ENCODE data around the gene RSRC2.

RSRC2 gene

DNA sequence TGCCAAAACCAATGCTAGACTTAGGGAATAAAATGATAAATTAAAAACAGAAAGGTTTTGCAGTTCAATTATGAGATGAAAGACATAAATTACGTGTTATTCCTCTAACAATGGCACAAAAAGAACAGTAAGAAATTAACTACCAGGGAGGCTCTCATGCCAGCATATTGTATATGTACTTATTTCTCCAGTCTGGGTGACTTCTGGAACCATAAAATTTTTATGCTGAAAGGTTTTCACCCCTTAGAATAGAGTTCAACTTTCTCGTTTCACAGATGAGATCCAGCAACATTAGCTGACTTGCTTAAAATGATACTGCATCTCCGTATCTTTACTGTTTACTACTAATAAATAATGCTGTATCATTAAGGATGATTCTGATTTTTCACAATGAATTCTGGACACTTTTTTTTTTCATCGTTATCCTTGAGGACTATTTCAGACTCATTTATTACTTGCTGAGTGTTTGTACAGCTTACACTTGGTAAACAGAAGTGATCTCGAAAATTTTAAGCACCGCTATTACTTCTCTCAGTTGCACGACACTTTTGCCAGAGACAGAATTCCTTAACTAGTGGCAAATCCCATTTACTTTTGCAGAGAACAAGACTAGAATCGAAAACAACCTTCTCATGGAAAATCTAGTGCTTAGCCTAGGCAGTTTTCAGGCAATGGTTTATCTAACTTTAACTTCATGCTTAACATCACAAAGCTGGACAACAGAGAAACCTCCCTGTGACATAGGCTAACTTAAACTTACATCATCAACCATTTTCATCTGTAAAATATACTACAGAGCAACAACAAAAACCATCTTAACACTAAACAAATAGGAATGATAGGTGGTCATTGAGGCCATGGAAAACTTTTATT is 2.7 kb downstream of the RSRC2 start:
- TF ChIP-seq CSRNP3 (CRISPR knock-in tag; IDR thresholded peaks at IDR 0.05): no peak
- no peak for TF ChIP-seq SNAI2 (CRISPR knock-in tag; IDR thresholded peaks at IDR 0.05)
- no peak for TF ChIP-seq BACH2 (CRISPR knock-in tag; IDR thresholded peaks at IDR 0.05; ENCODE audit: borderline replicate concordance)
- TF ChIP-seq RARB (CRISPR knock-in tag; IDR thresholded peaks at IDR 0.05): no peak
- no peak for TF ChIP-seq ZC3H10 (CRISPR knock-in tag; IDR thresholded peaks at IDR 0.05)
- TF ChIP-seq, protein P1, sequence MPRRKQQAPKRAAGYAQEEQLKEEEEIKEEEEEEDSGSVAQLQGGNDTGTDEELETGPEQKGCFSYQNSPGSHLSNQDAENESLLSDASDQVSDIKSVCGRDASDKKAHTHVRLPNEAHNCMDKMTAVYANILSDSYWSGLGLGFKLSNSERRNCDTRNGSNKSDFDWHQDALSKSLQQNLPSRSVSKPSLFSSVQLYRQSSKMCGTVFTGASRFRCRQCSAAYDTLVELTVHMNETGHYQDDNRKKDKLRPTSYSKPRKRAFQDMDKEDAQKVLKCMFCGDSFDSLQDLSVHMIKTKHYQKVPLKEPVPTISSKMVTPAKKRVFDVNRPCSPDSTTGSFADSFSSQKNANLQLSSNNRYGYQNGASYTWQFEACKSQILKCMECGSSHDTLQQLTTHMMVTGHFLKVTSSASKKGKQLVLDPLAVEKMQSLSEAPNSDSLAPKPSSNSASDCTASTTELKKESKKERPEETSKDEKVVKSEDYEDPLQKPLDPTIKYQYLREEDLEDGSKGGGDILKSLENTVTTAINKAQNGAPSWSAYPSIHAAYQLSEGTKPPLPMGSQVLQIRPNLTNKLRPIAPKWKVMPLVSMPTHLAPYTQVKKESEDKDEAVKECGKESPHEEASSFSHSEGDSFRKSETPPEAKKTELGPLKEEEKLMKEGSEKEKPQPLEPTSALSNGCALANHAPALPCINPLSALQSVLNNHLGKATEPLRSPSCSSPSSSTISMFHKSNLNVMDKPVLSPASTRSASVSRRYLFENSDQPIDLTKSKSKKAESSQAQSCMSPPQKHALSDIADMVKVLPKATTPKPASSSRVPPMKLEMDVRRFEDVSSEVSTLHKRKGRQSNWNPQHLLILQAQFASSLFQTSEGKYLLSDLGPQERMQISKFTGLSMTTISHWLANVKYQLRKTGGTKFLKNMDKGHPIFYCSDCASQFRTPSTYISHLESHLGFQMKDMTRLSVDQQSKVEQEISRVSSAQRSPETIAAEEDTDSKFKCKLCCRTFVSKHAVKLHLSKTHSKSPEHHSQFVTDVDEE (CRISPR knock-in tag; IDR thresholded peaks at IDR 0.05): no peak
- no peak for TF ChIP-seq ZFP30 (CRISPR knock-in tag; IDR thresholded peaks at IDR 0.05)
- TF ChIP-seq GLIS3 (CRISPR knock-in tag; IDR thresholded peaks at IDR 0.05): no peak
- TF ChIP-seq CSDC2 (CRISPR knock-in tag; IDR thresholded peaks at IDR 0.05): no peak
- TF ChIP-seq ISL1 (CRISPR knock-in tag; IDR thresholded peaks at IDR 0.05): no peak
- no peak for TF ChIP-seq ARNTL (CRISPR knock-in tag; IDR thresholded peaks at IDR 0.05; ENCODE audit: borderline replicate concordance, low read depth)
- no peak for TF ChIP-seq ZNF8 (CRISPR knock-in tag; IDR thresholded peaks at IDR 0.05)
- TF ChIP-seq, protein P2, sequence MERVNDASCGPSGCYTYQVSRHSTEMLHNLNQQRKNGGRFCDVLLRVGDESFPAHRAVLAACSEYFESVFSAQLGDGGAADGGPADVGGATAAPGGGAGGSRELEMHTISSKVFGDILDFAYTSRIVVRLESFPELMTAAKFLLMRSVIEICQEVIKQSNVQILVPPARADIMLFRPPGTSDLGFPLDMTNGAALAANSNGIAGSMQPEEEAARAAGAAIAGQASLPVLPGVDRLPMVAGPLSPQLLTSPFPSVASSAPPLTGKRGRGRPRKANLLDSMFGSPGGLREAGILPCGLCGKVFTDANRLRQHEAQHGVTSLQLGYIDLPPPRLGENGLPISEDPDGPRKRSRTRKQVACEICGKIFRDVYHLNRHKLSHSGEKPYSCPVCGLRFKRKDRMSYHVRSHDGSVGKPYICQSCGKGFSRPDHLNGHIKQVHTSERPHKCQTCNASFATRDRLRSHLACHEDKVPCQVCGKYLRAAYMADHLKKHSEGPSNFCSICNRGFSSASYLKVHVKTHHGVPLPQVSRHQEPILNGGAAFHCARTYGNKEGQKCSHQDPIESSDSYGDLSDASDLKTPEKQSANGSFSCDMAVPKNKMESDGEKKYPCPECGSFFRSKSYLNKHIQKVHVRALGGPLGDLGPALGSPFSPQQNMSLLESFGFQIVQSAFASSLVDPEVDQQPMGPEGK (CRISPR knock-in tag; IDR thresholded peaks at IDR 0.05; ENCODE audit: borderline replicate concordance): no peak
- TF ChIP-seq ZNF70 (CRISPR knock-in tag; IDR thresholded peaks at IDR 0.05): no peak
- no peak for TF ChIP-seq TOX (CRISPR knock-in tag; IDR thresholded peaks at IDR 0.05; ENCODE audit: borderline replicate concordance)
- TF ChIP-seq ZNF565 (CRISPR knock-in tag; conservative IDR thresholded peaks at IDR 0.05; ENCODE audit: low read depth): no peak
- no peak for TF ChIP-seq TCF4 (CRISPR knock-in tag; IDR thresholded peaks at IDR 0.05; ENCODE audit: borderline replicate concordance)
- no peak for TF ChIP-seq ESRRG (CRISPR knock-in tag; IDR thresholded peaks at IDR 0.05)
- TF ChIP-seq, protein P3, sequence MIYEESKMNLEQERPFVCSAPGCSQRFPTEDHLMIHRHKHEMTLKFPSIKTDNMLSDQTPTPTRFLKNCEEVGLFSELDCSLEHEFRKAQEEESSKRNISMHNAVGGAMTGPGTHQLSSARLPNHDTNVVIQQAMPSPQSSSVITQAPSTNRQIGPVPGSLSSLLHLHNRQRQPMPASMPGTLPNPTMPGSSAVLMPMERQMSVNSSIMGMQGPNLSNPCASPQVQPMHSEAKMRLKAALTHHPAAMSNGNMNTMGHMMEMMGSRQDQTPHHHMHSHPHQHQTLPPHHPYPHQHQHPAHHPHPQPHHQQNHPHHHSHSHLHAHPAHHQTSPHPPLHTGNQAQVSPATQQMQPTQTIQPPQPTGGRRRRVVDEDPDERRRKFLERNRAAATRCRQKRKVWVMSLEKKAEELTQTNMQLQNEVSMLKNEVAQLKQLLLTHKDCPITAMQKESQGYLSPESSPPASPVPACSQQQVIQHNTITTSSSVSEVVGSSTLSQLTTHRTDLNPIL (CRISPR knock-in tag; IDR thresholded peaks at IDR 0.05; ENCODE audit: low read depth): no peak
- no peak for TF ChIP-seq ZFP3 (CRISPR knock-in tag; IDR thresholded peaks at IDR 0.05)
- ATAC-seq: no peak

DNA sequence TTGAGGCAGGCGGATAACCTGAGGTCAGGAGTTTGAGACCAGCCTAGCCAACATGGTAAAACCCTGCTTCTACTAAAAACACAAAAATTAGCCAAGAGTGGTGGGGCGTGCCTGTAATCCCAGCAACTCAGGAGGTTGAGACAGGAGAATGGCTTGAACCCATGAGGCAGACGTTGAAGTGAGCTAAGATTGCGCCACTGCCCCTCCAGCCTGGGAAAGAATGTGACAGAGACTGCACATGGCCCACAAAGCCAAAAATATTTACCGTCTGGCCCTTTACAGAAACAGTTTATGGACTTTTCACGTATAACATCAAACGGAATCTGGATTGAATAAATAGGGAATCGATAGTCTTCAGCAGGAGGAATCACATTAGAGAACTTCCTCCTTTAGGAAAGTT is 3.5 kb downstream of the RSRC2 start:
- no peak for TF ChIP-seq SNAI2 (CRISPR knock-in tag; IDR thresholded peaks at IDR 0.05)
- no peak for TF ChIP-seq ZFP3 (CRISPR knock-in tag; IDR thresholded peaks at IDR 0.05)
- no peak for TF ChIP-seq ZFP30 (CRISPR knock-in tag; IDR thresholded peaks at IDR 0.05)
- TF ChIP-seq ZC3H10 (CRISPR knock-in tag; IDR thresholded peaks at IDR 0.05): no peak
- no peak for TF ChIP-seq ISL1 (CRISPR knock-in tag; IDR thresholded peaks at IDR 0.05)
- TF ChIP-seq TCF4 (CRISPR knock-in tag; IDR thresholded peaks at IDR 0.05; ENCODE audit: borderline replicate concordance): no peak
- TF ChIP-seq, protein P2 (CRISPR knock-in tag; IDR thresholded peaks at IDR 0.05; ENCODE audit: borderline replicate concordance): no peak
- TF ChIP-seq RARB (CRISPR knock-in tag; IDR thresholded peaks at IDR 0.05): no peak
- TF ChIP-seq, protein P3 (CRISPR knock-in tag; IDR thresholded peaks at IDR 0.05; ENCODE audit: low read depth): no peak
- no peak for TF ChIP-seq PPARA (CRISPR knock-in tag; IDR thresholded peaks at IDR 0.05; ENCODE audit: borderline replicate concordance)
- no peak for TF ChIP-seq ZNF8 (CRISPR knock-in tag; IDR thresholded peaks at IDR 0.05)
- TF ChIP-seq BACH2 (CRISPR knock-in tag; IDR thresholded peaks at IDR 0.05; ENCODE audit: borderline replicate concordance): no peak
- no peak for TF ChIP-seq POU6F1 (CRISPR knock-in tag; IDR thresholded peaks at IDR 0.05; ENCODE audit: borderline replicate concordance, low read depth)
- no peak for TF ChIP-seq ARNTL (CRISPR knock-in tag; IDR thresholded peaks at IDR 0.05; ENCODE audit: borderline replicate concordance, low read depth)
- no peak for ATAC-seq
